Activated CD8-positive, alpha-beta memory T cell treated with anti-CD3 and anti-CD28 coated beads for 48 hours (primary cell): ENCODE measurements around the gene OR7A10.

Experiments used
- DNase-seq, 3 experiments: peaks; one replicate each; pipeline ENCODE4 v3.0.0-alpha.2; 2020; ENCODE audit warnings: low read depth in 2 of 3, low spot score in 2 of 3

The OR7A10 gene

DNA sequence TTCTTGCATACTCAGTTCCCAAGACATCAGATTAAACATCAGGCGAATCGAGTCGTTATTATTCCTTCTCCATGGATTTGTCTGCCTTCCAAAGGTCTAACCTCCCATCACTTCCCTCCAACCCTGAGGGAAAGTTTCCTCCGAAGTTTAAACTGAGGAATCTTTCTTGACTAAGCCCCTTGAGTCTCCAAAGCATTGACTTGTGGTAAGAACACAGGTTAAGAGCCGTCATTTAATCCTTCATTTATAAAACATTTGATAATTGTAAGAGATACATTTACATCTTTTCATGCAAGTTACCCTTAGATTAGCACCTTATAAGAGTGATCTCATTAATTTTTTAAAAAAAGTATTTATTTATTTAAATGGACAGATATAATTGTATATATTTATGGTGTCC, at the start of gene OR7A10:
Gene OR7A10 (minus strand): TSS at position 101 of the 400 bp plus-strand sequence. CDS start 7,045 bp downstream, outside the sequence.
- no peak for DNase-seq

DNA sequence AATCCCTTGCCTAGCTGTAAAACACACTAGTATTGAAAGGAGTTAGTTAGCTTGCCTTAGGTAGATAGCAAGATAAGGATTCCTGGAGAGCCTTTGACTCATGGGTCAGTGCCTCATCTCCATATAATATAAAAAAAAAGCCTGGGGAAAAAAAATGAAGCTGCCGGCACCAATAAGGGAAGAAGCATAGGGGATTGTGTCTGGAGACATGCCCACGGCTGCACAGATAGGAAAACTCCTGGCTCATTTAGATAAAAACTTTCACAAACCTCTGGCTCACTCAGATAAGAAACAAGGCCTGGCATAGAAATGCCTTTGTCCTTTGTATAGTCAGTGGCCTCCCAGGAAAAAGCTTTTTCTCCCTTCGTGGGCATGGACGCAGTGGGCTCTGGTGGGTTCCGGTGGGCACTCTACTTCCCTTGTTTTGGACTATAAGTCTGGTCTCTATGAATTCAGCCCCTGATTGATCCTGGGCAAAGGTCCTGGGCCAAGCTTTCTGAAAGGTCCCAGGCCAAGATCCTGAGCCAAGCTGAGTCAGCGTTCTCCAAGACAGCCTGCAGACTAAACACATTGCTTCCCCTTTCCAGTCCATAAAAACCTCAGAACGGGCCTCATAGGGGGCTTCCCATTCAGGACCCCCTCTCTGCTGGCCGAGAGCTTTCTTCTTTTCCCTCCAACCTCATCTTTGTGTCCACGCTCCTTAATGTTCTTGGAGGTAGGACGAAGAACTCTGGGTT, 42.1 kb upstream of the OR7A10 start:
- no peak for DNase-seq

DNA sequence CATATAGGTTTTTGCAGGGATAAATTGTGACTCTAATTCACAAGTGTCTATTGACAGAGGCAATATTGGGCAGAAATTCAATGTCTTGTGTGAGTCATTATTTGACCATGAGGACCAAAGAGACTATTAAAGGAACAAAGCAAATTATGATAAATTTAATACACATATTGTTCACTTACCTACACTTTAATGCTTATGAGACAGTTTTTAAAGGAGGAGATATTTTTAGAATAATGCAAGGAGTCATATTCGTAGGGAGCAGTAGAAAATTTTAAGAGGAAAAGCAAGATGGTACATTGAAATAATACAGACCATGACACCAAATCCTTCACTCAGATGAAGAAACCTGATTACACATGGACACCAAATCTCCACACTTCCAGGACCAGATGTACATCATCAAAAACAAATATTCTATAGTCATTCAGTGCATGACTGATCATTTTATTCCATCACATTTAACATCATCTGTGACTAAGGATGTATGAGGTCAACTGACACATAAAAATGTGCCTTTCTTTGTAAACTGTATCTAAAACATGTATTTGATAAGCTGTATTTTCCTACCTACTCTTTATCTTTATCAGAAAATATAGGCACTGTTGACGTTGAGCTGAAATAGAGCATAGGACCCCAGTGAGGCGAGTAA, 41.4 kb upstream of the OR7A10 start:
- no peak for DNase-seq

DNA sequence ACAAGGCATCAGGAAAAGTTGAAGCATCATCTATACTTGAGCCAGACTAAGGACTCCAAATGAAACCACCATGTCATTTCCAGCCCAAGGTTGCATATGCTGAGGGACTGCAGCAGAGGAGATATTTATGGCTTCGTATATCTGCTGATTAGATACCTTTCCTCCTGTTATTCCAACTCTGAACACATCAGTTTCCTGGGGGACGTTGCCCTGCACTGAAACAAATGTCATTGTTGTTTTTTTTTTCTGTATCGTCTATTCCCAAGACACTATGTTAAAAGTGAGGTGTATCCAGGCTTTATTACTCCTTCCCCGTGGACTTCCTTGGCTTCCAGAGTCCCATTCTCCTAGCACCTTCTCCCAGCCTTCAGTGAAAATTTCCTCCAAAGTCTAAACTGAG, 37.3 kb upstream of the OR7A10 start, which contains the start of gene OR7A17:
Gene OR7A17 (minus strand): TSS at position 101 of the 400 bp plus-strand sequence. CDS start 4,777 bp downstream, outside the sequence.
- DNase-seq = no peak

DNA sequence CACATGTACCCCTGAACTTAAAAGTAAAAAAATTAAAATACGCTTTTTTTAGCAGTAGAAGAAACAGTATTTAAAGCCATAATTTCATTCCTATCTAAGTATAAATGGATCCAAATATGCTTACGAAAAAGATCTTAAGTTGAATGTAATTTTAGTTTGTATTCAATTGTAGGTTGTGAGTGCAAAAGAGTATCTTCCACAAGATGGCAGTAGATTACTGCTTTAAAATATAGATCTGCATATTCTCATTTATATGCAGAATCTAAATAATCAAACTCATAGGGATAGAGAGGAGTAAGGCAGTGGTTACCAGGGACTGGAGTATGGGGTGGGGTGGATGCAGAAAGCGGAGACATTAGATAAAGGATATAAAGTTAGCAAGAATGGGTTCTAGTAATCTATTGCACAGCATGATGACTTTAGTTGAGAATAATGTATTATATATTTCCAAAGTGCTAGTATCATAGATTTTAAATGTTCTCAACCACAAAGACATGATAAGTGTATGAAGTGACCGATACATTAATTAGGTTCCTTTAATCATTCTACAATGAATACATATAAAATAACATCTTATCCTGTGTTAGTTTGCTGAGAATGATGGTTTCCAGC, 23.0 kb upstream of the OR7A10 start:
- DNase-seq = no peak

DNA sequence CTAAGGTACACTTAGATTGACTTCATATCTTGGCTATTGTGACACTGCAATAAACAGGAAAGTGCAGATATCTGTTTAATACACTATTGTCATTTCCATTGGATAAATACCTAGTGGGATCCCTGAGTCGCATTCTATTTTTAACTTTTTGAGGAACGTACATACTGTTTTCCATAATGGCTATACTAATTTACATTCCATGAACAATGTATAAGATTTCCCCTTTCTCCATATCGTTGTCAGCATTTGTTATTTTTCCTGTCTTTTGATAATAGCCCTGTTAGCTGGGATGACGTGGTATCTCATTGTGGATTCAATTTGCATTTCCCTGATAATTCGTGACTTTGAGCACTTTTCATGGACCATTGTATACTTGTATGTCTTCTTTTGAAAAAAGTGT, 19.8 kb upstream of the OR7A10 start:
- DNase-seq = no peak

DNA sequence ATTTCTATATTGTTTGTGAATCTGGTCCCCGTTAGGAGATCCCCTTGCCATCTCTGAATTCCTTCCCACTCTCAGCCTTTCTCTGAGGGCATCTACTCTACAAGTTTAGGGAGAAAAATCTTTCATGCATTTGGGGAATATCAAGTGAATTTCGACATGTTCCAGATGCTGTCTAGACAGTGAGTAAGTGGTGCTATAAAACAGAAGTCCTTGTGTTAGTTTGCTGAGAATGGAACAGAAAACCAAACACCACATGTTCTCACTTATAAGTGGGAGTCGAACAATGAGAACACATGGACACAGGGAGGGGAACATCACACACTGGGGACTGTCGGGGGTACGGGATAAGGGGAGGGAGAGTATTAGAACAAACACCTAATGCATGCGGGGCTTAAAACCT, 5.1 kb downstream of the OR7A10 start:
- no peak for DNase-seq

DNA sequence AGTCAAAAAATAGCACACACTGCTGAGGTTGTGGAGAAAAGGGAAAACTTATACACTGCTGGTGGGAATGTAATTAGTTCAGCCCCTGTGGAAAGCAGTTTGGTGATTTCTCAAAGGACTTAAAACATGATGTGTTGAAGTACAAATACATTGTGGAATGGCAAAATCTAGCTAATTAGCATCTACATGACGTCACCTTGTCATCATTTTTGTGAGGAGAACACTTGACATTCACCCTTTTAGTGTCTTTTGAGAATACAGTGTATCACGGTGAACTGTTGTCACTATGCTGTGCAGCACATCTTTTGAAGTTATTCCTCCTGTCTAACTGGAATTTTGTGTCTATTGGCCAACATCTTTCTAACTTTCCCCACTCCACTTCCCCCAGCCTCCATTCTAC, 5.6 kb downstream of the OR7A10 start:
- DNase-seq = no peak

DNA sequence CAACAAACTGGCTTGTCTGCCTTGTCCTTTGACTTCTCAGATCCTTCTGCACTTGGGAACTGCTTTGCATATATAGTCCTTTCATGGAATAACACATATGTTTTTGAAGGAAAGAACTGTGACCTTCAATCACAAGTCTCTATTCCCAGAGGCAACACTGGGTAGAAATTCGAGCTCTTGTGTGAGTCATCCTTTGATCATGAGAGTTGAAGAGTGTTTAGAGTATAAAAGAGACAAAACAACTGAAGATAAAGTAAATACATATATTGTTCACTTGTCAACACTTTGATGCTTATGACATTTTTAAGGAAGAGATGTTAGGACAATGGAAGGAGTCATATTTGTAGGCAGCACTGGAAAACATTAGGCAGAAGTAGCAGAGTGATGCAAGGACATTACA, 8.5 kb downstream of the OR7A10 start:
- no peak for DNase-seq

DNA sequence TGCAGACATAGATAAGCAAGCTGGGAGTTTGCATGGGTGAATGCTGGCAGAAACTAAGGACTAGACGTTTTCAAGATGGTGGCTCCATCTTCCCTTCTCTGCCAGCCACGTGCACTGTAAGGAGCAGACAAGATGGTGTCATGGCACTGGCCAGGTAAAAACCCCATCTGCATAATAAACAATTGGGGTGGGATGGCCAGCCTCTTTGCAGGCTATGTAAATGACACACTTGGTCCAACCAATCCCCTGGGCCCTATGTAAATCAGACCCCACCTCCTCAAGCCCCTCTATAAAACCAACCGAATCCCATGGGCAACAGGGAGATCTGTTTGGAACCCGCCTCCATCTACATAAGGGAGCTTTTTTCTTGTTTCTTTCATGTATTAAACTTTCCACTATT, 11.3 kb downstream of the OR7A10 start:
- DNase-seq = no peak

DNA sequence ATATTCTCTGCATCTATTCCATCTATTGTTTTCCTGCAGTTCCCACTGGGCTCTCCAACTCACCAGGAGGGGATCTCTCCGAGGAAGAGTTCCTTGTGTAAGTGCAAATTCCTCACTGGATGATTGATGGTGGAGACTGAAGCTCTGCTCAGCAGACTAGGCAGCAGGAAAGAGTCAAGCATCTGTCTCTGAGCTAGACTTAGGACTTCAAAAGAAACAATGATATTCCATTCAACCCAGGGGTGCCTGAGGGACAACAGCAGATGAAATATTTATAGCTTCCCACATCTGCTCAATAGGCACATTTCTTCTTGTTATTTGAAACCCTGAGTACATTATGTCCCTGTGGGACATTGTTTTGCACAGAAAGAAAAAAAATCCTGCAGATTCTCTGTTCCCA, 13.7 kb downstream of the OR7A10 start, which contains the start of the genes OR7A5 and OR7C1:
Gene OR7A5 (minus strand): TSS at position 175 of the 400 bp plus-strand sequence. CDS start 6,944 bp downstream, outside the sequence.
Gene OR7C1 (minus strand): TSS at position 175 of the 400 bp plus-strand sequence. CDS start 35,049 bp downstream, outside the sequence.
- DNase-seq = no peak

DNA sequence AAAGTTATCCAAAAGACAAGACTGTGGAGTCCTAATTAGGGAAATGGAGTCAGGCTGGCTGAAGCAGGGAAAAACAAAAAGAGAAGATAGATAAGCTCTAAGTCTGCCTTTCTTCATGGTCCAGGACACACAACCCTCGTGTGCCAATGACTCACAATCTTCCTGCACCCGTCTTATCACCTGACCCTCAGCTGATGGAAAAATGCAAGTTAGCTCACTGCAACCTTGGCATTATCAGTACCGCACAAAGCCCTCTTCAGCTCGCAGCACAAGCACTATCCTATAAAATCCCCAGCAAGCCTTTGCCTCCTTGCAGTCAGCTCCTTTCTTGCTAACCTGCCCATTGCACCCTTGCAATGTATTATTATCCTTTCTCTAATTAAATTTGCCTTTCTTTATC, 18.0 kb downstream of the OR7A10 start:
- no peak for DNase-seq

DNA sequence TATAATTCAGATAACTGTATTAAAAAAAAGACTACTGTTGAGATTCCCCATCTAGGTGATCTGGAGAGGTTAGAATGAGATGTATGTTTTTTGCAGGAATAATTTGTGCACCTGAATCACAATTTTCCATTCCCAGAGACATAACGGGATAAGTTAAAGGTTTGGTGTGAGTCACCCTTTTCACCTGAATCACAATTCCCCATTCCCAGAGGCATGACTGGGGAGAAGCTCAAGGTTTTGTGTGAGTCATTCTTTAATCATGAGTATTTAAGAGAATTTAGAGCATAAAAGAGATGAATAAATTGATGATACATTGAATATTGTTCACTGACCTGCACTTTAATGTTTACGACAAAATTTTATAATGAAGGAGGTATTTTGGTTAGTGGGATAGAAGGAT, 22.7 kb downstream of the OR7A10 start:
- no peak for DNase-seq

DNA sequence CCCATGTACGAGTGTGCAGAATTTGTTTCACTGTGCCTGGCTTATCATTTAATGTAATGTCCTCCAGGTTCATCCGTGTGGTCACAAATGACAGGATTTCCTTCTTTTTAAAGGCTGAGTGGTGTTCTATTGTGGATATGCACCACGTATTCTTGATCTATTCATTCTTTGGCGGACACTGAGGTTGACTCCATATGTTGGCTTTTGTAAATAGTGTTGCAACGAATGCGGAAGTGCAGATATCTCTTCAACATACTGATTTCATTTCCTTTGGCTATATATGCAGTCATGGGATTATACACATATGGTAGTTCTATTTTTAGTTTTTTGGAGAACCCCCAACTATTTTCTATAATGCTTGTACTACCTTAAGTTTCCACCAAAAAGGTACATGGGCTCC, 26.8 kb downstream of the OR7A10 start:
- no peak for DNase-seq

DNA sequence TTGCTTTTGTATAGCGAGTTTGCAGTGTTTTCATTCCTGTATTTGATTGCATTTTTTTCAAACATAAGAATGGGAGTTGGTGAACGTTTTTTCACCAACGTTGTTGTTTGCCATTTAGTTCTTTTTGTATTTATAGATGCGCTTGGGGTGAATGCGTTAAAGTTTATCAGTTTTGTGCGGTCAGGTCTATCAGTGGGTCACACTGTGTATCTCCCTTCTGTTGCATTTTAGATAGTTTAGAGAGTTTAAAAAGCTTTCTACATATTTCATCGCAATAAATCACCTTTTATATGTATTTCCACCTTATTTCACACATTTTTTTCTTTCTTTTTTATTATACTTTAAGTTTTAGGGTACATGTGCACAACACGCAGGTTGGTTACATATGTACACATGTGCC, 30.1 kb downstream of the OR7A10 start:
- no peak for DNase-seq

DNA sequence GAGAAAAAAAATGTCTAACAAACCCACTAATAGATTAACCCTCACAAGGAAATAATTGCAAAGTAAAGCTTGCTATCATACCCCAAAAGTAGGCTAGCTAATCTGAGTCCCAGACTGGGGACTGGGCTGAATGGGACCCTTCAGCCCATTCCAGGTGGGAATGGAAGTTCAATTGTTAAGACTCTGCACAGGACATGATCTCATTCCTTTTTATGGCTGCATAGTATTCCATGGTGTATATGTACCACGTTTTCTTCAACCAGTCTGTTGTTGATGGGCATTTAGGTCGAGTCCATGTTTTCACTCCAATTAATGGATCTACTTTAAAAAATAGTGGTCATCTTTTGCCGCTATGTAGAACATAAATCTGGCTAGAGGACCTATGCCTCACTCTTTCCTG, 31.7 kb downstream of the OR7A10 start:
- no peak for DNase-seq

DNA sequence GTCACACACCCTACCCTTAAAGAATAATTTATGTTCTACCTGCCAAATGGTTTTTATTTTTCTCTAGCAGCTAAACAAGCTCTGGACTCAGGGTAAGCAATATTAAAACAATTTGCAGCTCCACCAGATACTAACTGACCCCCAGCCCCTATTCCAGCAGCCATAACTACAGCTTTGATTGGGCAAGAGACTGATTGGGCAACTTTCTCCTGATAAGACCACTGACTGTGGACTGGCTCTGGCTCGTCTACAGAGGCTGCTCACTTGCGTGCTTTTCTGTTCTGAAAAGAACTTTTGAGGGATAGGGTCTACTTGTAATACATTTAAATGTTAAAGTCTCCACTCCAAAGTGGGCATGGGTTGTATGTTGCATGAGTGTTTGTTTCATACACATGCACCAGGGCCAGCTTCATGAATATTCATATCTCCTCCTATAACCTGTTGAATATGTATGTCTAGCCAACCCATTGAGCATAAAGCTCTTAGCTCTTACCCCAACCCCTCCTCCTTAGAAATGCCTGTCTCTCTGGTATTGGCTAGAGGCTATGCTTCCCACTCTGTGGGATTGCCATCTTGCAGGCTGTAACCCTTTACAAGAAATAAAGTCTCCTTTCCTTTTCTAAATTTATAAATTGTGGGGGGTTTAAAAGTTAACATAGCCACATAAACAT, 33.6 kb downstream of the OR7A10 start:
- no peak for DNase-seq

DNA sequence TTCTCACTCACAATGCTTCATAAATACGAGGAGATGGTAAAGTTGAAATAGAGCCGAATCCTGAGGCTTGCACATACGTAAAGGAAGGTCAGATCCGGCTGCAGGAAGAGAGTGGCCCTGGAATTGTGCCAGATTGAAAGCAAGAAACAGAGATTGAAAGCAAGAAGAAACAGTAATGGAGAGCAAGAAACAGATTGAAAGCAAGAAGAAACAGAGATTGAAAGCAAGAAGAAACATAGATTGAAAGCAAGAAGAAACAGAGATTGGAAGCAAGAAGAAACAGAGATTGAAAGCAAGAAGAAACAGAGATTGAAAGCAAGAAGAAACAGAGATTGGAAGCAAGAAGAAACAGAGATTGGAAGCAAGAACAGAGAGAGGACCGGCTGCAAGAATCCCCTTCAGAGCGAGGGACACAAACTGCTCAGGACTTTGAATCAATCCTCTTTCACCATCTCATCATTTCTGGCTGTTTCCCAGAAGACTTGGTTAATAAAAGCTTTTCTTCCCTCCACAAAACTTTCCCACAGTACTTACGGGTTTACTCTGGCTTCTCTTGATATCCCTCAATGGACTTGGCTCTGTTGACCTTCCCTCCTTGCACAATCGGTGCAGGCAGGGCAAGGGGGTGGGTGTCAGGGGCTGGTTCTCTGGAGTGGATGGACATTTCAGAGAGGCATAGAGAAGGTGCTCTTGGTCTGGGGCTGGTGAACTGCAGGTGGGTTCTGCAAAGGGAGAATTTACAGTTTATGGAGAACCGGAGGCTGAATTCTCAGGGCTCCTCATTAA, 39.3 kb downstream of the OR7A10 start:
- no peak for DNase-seq

DNA sequence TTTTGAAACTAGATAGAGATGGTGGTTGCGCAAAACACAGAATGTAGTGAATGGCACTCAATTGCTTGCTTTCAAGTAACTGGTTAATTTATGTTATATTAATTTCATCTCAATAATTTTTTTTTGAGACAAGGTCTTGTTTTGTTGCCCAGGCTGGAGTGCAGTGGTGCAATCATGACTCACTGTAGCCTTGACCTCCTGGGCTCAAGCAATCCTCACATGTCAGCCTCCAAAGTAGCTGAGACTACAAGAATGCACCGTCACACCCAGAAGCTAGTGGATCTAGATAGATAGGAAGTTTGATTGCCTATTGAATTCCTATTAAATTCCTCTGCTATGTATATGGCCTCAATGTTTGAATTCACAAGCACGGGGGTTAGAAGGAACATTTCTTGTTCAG, 44.0 kb downstream of the OR7A10 start:
- no peak for DNase-seq

DNA sequence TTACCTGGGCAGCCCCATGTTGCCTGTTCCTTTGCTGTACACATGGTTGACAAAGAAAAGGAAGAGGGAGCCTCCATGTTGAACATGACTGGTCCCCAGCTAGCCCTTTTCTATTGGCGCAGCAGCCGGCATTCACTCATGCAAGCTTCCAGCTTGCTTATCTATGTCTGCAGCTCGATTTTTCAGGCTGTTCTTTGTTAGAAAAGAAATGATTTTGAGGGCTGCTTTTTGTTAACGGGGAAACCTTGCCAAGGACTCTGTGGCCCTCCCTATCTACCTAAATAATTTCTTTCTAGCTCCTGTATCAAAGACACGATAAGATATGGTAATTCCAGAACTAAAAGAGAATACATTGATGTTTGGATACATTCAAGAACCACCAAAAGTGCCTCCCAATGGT, 50.0 kb downstream of the OR7A10 start:
- DNase-seq = no peak

DNA sequence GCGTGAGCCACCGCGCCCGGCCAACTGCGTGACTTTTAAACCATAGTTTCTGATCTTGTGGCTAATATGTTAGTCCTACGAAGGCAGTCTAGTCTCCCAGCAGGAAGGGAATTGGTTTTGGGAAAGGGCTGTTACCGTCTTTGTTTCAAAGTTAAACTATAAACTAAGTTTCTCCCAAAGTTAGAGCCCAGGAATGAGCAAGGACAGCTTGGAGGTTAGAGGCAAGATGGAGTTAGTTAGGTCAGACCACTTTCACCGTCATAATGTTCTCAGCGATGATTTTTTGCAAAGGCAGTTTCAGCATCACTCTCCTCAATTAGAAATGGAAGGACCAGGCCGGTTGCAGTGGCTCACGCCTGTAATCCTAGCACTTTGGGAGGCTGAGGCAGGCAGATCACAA, 52.7 kb downstream of the OR7A10 start:
- no peak for DNase-seq
